Stimulated activated CD4-positive, alpha-beta T cell treated with anti-CD3 and anti-CD28 coated beads, Interleukin-4, amount 100 ng/mL, for 24 hours (primary cell): Measurements from ENCODE around the gene NR2F1.
"Not testable (repeated sequence)": the region's sequence is repeated elsewhere in the genome, so short reads cannot be mapped to it uniquely, and the experiment has no call there.

Experiments used
- DNase-seq: peaks from one replicate; pipeline ENCODE4 v3.0.0-alpha.2; 2020

Gene NR2F1

DNA sequence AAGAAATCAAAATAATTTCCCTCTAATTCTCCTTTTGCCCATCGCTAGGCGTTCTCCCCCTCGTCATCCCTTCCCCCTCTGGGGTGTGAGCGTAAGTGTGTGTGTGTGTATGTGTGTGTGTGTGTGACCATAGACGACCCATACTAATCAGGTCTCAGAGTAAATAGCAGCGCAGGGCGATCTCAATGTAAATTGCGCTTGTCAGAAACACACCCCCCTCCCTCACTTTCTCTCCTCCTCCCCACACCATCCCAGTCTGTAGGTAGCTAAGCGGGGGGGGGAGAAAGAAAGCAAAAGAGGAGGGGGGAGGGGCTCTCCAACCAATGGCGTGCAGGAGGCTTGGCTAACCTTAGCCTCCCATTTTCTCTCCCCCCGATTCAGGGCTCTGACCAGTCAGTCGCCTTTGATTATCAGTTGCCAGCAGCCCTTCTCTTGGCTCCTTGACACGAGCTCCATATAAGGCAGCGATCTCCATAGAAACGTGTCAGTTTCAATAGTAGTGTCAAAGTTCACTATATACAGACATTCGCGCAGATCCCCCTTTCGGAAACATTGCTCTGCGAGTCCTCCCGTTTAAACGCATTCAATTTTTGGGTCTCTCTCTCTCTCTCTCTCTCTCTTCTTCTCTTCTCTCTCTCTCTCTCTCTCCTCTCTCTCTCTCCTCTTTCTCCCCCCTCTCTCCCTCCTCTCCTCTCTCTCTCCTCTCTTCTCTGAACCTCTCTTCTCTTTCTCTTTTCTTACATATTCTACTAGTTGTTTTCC is at the start of gene NR2F1:
TSS of gene NR2F1 (plus strand) at position 546 of the 762 bp plus-strand sequence. CDS start 1,802 bp downstream, outside the sequence.
- DNase-seq, result no peak

- no peak for DNase-seq
These were observed 37.1 kb upstream of the NR2F1 start for GRCh38 chr5:93545872-93546271.

DNA sequence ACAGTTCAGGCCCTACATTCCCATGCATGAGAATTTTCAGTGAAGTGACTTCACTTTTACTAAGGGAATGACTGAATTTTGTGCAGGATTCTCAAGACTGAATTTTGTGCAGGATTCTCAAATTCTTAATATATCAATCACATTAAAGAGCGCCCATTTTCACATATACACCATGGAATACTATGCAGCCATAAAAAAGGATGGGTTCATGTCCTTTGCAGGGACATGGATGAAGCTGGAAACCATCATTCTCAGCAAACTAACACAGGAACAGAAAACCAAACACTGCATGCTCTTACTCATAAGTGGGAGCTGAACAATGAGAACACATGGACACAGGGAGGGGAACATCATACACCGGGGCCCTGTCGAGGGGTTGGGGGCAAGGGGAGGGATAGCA is 33.4 kb upstream of the NR2F1 start:
- not testable (repeated sequence) for DNase-seq

GRCh38 chr5:93557021-93557604 is 25.9 kb upstream of the NR2F1 start:
- no peak for DNase-seq

GRCh38 chr5:93566091-93566490 is 16.9 kb upstream of the NR2F1 start:
- DNase-seq, result no peak

DNA sequence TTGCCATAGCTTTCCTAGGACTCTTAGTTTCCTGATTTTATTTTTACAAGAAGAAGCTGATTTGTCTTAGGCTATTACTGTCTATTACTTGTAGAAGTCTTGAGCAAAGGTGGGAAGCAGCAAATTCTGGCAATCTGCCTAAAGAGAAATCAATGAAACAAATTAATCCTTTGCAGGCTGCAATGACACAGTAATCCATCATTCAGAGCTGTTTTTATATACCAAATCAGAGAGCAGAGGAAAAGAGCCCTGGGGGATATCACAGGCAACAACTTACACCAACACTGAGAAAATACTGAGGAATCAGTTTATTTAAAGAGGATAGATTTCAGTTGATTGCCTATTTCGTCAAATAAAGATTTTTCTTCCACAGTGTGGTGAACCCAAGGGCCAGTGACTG is 15.6 kb upstream of the NR2F1 start:
- DNase-seq, result no peak

GRCh38 chr5:93569300-93570160 is 13.5 kb upstream of the NR2F1 start:
- no peak for DNase-seq

DNA sequence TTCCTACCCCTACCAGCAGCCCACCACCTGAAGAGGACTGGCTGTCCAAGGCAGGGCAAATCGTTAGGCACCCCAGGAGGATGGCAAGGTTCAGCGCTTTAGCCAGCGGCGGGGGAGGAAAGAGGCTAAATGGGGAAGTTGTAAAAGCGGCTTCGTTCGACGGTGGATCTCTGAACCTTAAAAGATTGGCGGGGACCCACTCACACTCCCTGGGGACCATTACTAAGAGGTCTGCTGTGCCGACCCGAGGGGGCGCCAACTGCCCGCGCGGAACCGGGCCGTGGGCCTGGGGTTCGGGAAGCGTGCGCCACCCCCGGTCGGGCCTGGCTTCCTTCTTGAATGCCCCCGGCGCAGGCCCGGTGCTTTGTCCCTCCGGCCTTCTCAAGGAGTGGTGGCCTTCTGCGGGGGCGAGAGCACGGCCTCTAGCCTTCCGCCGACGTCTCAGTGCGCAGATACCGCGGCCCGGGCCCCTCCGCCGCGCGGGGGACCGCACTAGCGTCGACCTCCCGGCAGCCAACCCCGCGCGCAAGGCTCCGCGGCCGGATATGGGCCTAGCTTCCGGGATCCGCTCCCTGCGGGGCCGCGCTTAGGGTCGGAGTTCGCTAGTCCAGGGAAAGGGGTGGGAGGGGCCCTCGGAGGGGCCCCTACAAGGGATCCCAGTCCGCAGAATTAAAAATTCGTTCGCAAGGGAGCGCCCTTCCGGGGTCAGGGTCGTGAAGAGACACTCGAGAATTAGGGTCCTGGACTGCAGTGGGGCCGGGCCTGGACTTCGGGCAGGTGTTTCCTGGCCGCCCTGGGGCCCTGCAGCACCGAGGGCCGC is 12.5 kb upstream of the NR2F1 start:
- no peak for DNase-seq

DNA sequence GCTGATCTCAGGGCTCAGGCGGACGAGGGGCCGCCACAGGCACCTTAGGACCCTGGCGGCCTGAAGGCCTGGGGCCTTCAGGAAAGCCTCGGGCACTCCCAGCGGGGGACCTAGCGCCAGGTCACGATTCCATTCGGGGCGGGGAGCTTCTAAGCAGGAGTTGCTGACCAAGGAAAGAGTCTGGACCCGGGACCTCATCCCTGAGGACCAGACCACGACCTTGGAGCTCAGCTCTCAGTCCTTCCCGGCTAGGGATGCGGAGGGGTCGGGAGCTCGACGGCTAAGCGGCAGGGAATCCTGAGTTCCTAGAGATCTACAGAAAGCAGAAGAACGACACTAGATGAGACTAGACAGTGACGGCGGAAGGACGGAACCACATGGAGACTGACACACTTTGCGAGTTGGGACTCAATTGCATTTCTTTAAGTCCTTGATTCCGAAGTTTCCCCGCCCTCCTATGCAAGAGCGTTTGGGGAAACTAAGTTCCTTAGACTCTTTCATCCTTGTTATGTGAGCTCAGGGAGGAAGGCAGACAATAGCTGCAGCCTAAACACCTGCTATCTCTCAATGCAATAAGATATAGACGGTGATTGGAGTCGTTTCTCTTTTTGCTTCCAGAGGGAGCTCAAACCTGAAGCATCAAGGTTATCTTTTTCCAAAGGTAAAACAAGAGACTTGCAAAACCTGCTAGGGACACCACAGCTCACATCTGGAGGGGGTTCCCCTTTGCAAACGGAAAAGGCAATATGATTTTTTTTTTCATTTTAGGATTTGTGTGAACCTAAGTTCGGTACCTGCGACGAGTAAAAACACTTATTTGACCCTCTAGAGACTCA is 11.7 kb upstream of the NR2F1 start:
- DNase-seq, result no peak

DNA sequence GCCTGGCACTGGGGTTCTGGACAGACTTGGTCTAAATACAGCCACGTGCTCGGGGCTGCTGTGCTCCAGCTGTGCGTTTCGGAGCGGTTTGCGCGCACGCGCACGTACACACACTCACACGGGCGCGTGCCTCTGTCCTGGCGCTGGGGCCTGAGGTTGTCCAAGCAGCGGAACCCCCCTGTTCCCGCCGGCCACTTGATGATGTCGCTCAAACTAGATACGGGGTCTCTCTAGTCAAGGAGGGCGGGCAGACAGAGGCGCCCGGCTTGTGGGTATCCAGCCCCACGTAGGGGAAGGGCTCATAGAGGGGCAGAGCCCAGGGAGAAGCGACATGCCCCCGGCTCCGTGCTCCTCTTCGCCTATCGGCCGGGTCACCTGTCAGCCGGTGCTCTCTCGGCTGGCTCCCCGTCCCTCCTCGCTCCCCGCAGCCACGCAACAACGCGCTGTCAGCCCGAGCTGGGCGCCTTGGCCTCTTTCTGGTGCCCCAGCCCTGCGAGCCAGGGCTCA is 10.9 kb upstream of the NR2F1 start:
- no peak for DNase-seq

DNA sequence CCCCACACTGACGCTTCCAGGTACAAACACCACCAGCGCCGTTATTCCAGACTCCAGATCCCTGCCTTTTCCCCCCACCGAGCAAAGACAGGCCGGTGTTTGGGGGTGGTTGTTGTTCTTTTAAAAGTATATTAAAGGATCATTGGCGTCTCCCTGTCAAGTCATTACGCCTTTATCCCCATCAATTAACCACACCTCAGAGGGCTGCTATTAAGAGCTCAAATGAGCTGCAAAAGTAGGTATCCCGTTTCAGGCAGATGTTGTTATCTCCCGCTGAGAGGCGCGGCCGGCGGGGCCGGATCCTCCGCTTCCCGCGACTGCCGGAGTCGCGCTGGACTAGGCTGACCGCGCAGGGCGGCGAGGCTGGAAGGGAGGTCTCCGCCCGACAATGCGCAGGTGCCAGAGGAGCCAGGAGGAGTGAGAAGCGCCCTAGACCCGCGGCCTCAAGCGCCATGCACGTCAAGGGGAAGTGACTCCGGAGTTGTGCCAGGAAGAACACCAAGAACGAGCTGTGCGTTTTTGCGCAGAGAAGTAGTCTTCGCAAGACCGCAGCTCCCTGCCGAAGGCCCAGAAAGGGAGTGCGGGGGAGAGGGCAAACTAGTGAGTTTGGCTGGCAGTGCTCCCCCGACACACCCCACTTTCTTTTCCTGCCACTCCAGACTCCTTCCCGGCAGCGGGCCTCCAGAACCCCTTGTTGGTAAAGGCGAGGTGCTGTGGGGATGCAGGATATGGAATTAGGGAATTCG is 10.2 kb upstream of the NR2F1 start:
- no peak for DNase-seq

DNA sequence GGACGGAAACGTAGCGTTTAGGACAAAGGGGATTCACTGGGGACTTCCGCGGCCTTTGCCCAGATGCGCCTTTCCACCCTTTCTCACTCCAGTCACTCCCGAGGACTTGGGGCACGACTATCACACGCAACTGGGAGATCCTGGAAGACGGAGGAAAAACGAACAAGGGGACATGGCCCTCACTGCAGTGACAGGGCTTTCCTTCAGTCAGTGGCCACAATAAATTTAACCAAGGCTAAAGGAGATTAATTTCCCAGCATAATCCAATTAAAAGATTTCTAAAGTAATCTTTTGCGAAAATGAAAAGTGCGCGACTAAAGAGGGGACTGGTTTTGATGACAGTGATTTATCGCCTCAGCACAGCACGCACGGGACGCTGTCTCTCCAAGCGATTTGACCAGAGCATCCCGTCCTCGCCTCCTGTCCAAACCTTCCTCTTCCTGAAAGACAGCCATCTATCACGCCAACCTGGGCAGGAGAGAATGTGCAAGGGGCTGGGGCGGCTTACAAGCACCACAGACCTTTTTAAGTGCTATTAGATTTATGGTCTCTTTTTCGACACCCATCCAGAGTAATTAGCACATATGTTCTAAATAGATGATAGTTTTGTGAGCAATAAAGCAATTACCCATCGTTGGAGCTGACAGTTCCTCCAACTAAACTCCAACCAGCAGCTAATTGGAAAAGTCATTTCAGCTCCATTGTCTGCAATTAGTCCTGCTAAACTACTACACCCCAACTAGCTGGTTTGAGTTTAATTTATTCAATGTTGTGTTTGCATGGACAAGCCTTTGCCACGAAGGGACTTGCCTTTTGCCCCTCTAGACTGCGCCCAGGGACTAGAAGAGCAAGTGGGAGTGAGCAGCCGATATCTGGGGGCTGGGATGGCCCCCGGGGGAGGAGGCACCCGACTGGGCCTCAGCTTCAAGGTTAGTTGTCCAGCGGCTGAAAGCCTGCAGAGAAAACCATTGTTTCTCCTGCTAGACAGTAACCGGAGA is 9.4 kb upstream of the NR2F1 start:
- no peak for DNase-seq

DNA sequence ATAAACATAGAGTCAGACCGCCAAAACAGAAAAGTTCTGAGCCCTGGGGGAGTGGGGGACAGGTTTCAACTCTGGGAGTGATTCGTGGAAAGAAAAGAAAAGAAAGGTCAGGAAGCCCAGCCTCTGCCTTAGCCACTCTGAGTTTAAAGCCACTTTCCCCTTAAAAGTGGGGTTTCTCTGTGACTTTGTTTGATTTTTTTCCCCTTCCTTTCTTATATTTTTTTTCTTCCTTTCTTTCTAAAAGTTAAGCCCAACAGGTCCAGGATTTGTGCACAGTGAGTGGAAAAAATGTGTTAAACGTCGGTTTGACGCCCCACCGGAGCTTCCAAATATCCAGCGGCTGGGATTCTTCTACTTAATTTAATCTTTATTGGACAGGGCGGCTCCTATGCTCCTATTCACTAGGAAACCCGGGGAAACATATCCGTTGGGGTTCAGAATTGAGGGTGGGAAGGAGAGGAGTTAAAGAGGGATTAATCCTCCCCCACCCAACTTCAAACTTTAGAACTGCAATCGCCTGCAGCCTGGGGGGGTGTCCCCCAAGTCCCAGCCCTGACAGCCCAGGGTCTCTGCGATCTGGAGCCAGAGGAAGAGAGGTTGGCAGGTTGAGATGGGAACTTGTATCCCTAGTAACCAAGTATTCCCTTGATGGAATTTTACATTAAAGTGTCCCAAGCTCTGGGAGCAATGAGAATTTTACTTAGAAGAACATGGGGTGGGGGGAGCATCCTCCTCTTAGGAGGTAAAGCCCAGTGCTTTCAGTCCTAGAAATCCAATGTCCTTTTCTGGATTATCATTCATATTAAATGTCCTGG is 8.3 kb upstream of the NR2F1 start:
- DNase-seq, result no peak

DNA sequence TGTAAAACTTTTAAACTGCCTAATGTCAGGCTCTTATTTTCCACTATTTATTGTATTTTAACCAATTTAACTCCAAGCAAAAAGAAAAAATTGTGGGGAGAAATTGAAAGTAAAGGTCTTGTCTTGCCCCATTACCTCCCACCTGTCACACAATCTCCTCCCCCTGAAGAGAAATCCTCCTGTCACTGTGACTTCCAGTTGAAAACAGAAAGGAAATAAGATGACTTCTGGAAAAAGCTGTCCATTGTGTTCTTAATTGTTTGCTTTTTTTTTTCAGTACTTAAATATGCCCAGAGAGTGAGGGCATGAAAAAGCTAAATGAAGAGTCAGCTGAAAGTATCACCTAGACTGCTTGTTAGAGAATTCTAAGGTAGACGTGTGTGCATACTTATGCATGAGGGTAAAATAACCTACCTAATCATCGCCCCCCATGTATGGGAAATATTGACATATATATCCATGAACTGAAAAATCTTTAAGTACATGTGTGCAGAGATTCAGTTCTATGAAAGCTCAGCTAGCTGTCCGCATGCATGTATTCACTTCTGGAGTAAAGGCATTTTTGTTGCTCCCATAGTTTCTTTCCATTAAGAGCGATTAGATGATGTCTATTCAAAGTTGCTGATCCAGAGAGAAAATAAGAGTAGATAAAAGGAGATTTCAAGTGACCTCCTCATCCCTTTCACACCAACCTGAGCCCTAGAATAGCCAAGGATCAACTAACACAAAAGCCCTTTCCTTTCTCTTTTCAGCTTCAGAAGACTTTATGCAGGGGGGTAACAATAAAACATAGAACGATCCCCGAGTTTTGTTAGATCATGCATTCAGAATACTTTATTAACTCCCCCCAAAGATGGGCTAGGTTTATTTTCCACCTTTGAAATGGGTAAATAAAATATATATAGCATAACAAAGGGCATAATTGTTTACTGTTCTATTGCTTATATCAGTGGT is 7.3 kb upstream of the NR2F1 start:
- no peak for DNase-seq

DNA sequence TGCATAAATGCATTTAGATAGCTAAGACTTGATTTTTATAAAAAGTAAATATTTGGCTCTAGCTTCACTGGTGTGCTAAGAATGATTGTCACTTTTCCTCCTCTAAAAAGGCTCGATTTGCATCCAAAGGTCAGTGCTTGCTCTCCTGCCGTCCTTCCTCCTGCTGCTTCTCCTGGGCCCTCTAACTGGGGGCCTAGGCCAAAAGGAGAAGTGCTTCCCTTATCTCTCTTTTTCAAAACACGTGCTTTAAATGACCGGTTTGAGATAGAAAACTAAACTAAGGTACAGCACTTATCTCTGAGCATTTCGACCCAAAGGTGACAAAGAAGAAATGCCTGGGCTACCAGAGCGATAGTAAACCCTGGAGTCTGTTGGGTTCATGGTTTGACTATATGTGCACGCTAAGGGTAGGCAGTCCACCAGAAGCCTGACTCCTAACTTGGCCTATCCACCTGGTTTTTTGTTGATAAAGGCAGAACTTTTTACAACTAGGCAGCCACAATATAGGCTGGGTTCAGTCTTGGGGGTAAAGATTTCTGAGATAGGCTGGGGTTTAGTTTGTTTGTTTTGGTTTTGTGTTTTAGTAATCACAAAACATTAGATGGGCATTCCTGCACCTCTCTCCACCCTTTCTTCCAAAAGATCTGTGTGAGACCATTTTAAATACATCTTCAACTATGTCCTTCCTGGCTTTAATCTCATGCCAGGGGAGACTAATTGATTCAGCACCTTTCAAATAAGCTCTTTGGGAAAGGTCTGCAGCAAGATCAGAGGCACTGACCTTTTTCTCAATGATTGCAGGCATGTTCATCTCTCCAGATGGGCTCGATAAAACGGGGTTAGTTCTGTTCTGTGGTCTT is 5.8 kb upstream of the NR2F1 start:
- no peak for DNase-seq
